Central memory CD4-positive, alpha-beta T cell (primary cell): ENCODE data around the gene CERS6.

Experiments
- DNase-seq: peaks from one replicate; pipeline ENCODE4 v3.0.0; 2022

CERS6 gene

GRCh38 chr2:168679741-168680310 is 223.8 kb downstream of the CERS6 start:
- no peak for DNase-seq

GRCh38 chr2:168683996-168684395 is 227.9 kb downstream of the CERS6 start:
- DNase-seq, result no peak

GRCh38 chr2:168684921-168685599 is 229.0 kb downstream of the CERS6 start:
- DNase-seq, result no peak

DNA sequence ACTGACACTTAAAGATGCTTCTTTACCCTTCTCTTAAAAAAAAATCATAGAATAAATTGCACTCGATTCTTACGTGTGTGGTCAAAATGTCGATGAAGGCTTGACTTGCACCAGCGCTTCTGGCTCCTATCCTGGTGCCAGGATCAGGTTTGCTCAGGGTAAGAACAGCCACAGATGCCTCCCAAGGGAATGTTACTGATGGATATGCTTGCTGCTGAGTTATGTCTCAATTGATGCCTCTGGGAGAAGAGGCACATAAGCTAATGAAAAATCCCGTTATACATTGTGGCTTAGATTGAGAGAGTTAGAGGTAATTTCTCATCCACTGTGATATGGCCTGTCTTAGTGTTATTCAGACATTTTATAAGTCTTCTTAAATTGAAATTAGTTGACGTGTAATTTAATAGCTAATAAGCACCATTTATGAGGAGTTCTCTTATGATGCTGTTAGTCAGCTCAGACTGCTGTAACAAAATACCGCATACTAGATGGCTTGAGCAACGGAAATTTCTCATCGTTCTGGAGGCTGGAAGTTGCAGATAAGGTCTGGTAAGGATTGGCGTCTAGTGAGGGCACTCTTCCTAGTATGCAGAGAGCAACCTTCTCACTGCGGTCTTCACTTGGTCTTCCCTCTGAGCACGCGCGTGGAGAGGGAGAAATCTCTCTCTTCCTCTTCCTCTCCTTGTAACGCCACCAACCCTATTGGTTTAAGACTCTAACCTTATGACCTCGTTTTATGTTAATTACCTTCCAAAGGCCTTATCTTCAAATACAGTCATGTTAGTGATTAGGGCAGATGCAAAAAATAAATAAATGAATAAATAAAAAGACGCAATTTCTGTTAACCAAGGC is 229.8 kb downstream of the CERS6 start:
- no peak for DNase-seq

- DNase-seq, result no peak
Observed at GRCh38 chr2:168686452-168687191, 230.6 kb downstream of the CERS6 start.

DNA sequence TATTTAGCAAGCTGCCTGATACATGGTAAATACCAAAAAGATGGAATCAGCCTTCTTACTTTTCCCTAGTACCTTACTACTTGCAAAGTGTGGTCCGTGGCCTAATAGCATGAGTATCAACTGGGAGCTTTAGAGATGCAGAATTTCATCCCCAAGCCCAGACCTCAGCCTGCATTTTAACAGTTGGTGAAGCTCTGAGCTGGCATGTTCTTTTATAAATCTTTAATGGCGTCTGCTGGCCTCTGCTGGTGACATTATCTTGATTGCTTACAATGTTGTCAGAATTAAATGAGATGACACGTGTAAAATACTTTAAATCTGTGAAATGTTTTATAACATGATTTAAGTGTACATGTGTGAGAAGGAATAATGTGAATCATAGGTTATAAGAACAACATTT is 231.2 kb downstream of the CERS6 start:
- DNase-seq, result no peak

GRCh38 chr2:168690381-168690885 is 234.4 kb downstream of the CERS6 start:
- no peak for DNase-seq

GRCh38 chr2:168691221-168691620 is 235.1 kb downstream of the CERS6 start:
- DNase-seq, result no peak

GRCh38 chr2:168692132-168692744 is 236.2 kb downstream of the CERS6 start:
- DNase-seq, result no peak

DNA sequence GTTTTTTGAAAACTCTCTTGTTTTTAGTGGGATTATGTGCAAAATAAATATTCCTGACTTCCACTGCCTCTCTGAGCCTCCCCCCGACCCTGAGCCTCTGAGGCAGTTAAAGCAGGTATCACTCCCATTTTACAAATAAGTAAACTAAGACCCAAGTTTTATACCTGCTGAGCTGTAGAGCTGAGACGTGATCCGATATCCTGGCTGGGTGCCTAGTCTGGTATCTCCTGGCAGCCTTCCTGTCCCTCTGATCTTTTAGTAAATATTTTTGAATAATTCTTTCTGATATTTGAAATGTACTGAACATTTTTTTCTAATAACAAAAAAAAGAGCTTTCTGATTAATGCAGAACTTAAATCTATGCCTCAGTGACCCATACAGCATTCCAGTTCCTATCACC is 238.1 kb downstream of the CERS6 start:
- DNase-seq, result no peak

DNA sequence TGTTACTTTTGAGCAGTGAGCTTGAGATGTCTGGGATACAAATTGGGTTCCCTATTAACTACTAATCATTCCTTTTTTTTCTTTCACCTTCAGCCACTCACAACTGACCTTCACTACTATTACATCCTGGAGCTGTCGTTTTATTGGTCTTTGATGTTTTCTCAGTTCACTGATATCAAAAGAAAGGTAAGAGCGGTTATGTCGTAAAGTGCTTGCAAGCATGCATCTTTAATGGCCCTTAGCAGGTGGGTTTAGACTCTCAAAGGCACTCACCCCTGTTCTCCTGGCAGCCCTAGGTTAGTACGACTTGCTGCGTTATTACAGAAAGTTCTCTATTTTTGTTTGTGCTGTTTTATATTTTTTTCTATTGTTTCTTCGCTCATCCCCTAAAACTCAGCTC is 238.8 kb downstream of the CERS6 start:
- DNase-seq, result no peak

GRCh38 chr2:168697668-168698121 is 241.6 kb downstream of the CERS6 start:
- no peak for DNase-seq

DNA sequence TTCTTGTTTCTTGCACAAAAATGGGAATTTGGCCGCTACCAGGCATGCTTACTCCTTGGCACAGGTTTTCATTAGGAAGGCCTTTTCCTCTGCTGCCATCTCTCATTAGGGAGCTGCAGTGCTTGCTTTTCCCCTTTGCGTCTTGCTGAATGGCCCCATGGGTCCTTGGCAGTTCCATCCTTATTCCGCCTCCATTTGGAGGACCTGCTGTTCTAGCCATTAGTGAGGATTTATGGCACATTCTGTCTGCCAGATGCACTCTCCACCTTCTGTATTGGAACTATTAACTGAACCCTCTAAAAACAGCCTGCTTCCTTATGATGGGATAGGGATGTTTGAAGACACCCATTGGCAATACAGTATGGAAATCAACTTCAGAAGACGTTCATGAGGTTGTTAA is 242.9 kb downstream of the CERS6 start:
- DNase-seq, result no peak

- DNase-seq, result no peak
Observed at GRCh38 chr2:168699844-168700417, 243.9 kb downstream of the CERS6 start.

DNA sequence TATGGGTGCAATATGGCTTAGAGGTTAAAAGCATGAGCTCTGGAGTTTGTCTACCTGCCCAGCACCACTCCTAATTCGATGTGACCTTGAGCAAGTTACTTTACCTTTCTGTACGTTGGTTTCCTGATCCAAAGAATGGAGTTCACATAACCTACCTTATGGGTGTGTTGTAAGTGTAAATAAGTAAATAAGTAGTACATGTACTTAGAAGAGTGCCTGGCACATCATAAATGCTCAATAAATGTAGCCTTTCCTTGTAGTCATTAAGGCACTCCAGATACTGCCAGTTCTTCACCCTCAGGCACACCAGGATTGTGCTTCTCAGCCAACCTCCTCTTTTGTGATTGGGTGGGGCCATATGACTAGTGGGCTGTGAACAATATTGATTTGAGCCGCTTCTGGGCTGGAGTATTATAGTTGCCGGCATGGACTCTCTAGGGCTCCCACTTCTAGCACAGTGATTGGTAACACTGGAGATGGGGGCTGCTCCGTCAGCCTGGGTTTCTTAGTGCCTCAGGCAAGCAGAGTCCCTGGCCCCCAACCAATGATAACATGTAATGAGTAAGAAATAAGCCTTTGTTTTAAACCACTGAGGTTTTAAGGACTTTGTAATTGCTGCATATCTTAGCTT is 244.7 kb downstream of the CERS6 start:
- DNase-seq, result no peak

GRCh38 chr2:168702579-168702978 is 246.5 kb downstream of the CERS6 start:
- no peak for DNase-seq

- no peak for DNase-seq
Observed at GRCh38 chr2:168703926-168704325, 247.9 kb downstream of the CERS6 start.

GRCh38 chr2:168705534-168706470 is 249.7 kb downstream of the CERS6 start:
- DNase-seq, result no peak

- no peak for DNase-seq
Observed at GRCh38 chr2:168706806-168707205, 250.7 kb downstream of the CERS6 start.

DNA sequence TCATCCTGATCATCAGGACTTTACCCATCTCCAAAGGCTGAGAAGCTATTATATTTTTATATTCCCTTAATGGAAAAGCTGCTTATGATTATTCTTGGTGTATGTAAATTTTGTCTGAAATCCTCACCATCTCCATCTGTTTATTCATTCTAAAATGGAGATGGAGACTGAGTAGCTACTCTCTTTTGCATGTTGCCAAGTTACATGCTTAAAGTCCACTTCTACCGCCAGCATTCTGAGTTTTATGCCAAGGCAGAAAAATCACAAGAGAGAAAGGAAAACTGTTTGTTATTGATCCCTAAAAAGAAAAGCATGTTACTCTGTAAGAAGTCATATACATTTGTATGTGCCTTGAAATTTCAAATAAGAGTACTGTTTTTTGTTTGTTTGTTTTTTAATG is 252.0 kb downstream of the CERS6 start:
- no peak for DNase-seq
